ENCODE data around the gene FOXN1.

The FOXN1 gene

DNA sequence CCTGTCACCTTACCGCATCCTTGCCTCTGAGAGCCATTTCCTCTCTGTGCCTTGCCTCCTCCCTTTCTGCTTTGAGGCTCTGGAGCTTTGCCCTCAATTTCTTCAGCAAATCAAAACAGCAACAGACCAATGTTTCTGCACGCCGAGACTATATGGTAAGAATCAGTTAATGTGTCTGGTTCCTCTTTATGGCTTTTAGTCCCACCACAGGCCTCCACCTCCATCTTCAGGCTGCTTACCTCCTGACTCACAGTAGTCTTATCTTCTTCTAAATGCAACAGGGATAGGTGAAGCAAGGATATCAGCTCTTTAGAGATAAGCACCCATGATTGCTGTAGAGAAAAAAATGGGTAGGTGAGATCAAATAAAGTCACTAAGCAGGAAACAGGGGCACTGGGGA lies 79.7 kb downstream of the FOXN1 start:
- H3K36me3 ChIP-seq, result peaks cover 88% of the 10 kb centered on the region
- no peak overlapping the region for H3K27ac ChIP-seq

More for the DNA sequence above, 79.7 kb downstream of the FOXN1 start:
- DNase-seq, result no peak
- no peaks in the 10 kb centered on the region for H3K9me3 ChIP-seq (ENCODE audit: severe bottlenecking)
- TF ChIP-seq CTCF (IDR thresholded peaks at IDR 0.05; ENCODE audit: low read depth, low read length), result no peak
- H3K27me3 ChIP-seq (ENCODE audit: insufficient read depth, low read depth, severe bottlenecking), result no peaks in the 10 kb centered on the region
- no peak overlapping the region for H3K4me3 ChIP-seq (ENCODE audit: low read depth, low read length)
